OCI-LY1 (cell line): ENCODE measurements around the gene PCNX2.

Source experiments
- H2AFZ ChIP-seq: fragments of 200-600 bp; sonication (generic), shearing (Covaris generic); 2 replicates; pipeline ENCODE4 v1.6.0; 2014; ENCODE audit warnings: antibody characterized with exemption, mild to moderate bottlenecking, low read length
- H3F3A ChIP-seq: fragments of 200-600 bp; sonication (generic), shearing (Covaris generic); 2 replicates; pipeline ENCODE4 v1.6.0; 2014; ENCODE audit warnings: mild to moderate bottlenecking, antibody characterized with exemption, low read length, moderate library complexity; ENCODE audit not compliant: insufficient read depth
- H3K27ac ChIP-seq: fragments of 200-600 bp; sonication (generic); 2 replicates; pipeline ENCODE4 v1.5.1; 2014; ENCODE audit warnings: low read length, mixed run types, mild to moderate bottlenecking, low read depth; ENCODE audit not compliant: poor library complexity, severe bottlenecking
- H3K27me3 ChIP-seq: fragments of 200-600 bp; sonication (generic); 2 replicates; pipeline ENCODE4 v1.6.0; 2014; ENCODE audit warnings: antibody characterized with exemption, mild to moderate bottlenecking, low read length, moderate library complexity; ENCODE audit not compliant: insufficient read depth
- H3K36me3 ChIP-seq: fragments of 200-600 bp; sonication (generic); 2 replicates; pipeline ENCODE4 v1.6.1; 2014; ENCODE audit warnings: mild to moderate bottlenecking, antibody characterized with exemption, low read length, moderate library complexity, mixed read lengths; ENCODE audit not compliant: insufficient read depth
- H3K4me1 ChIP-seq: fragments of 200-600 bp; sonication (generic); 2 replicates; pipeline ENCODE4 v1.5.1; 2014; ENCODE audit warnings: mild to moderate bottlenecking, low read length, moderate library complexity; ENCODE audit not compliant: insufficient read depth, severe bottlenecking
- H3K4me2 ChIP-seq: fragments of 200-600 bp; sonication (generic), shearing (Covaris generic); 2 replicates; pipeline ENCODE4 v1.6.1; 2014; ENCODE audit warnings: low read length
- H3K4me3 ChIP-seq: fragments of 200-600 bp; sonication (generic); 2 replicates; pipeline ENCODE4 v1.5.1; 2014; ENCODE audit warnings: low read length, low read depth, mild to moderate bottlenecking, mixed read lengths; ENCODE audit not compliant: poor library complexity, severe bottlenecking
- H3K79me2 ChIP-seq: fragments of 200-600 bp; shearing (Covaris generic); 2 replicates; pipeline ENCODE4 v1.6.1; 2016; ENCODE audit warnings: mixed run types, low read length, mixed read lengths; ENCODE audit not compliant: insufficient read depth
- H3K9ac ChIP-seq: fragments of 200-600 bp; sonication (generic), shearing (Covaris generic); 2 replicates; pipeline ENCODE4 v1.6.1; 2014; ENCODE audit warnings: mild to moderate bottlenecking, low read length, mixed read lengths
- H3K9me2 ChIP-seq: fragments of 200-600 bp; sonication (generic), shearing (Covaris generic); 2 replicates; pipeline ENCODE4 v1.6.1; 2014; ENCODE audit warnings: low read depth, mild to moderate bottlenecking, low read length, mixed read lengths
- H3K9me3 ChIP-seq: fragments of 200-600 bp; shearing (Covaris generic); 2 replicates; pipeline ENCODE4 v1.6.1; 2014; ENCODE audit warnings: low read length, mixed read lengths
- H4K20me1 ChIP-seq: fragments of 200-600 bp; sonication (generic), shearing (Covaris generic); 2 replicates; pipeline ENCODE4 v1.6.0; 2016; ENCODE audit warnings: mild to moderate bottlenecking, low read length; ENCODE audit not compliant: insufficient read depth
- CTCF ChIP-seq: fragments of 200-600 bp; sonication (generic), shearing (Covaris generic); IDR thresholded peaks from 2 replicates; pipeline ENCODE4 v1.5.1; 2017; ENCODE audit warnings: mild to moderate bottlenecking, antibody characterized with exemption, low read length, moderate library complexity, mixed read lengths
- EZH2 ChIP-seq: fragments of 200-600 bp; sonication (generic), shearing (Covaris generic); IDR thresholded peaks from 2 replicates; pipeline ENCODE4 v1.8.0; 2017; ENCODE audit warnings: borderline replicate concordance, mixed run types, mild to moderate bottlenecking, antibody characterized with exemption, low read length, moderate library complexity, mixed read lengths

Gene PCNX2

GRCh38 chr1:233209481-233209880 is 86.0 kb downstream of the PCNX2 start:
- no peaks in the 10 kb centered on the region for H3K27me3 ChIP-seq
- no peaks in the 10 kb centered on the region for H4K20me1 ChIP-seq
- H3K4me1 ChIP-seq: no peaks in the 10 kb centered on the region
- no peak overlapping the region for H3K4me2 ChIP-seq
- H3K79me2 ChIP-seq: no peaks in the 10 kb centered on the region
- H3K27ac ChIP-seq: no peak overlapping the region
- no peaks in the 10 kb centered on the region for H3K36me3 ChIP-seq
- no peaks in the 10 kb centered on the region for H3K9me2 ChIP-seq
- H2AFZ ChIP-seq: no peak overlapping the region
- TF ChIP-seq CTCF (no peak), EZH2 (no peak)
- H3K9ac ChIP-seq: no peak overlapping the region
- H3F3A ChIP-seq: no peaks in the 10 kb centered on the region
- H3K9me3 ChIP-seq: no peaks in the 10 kb centered on the region
- no peak overlapping the region for H3K4me3 ChIP-seq

GRCh38 chr1:233208687-233209086 is 86.8 kb downstream of the PCNX2 start:
- H4K20me1 ChIP-seq: no peaks in the 10 kb centered on the region
- H3K36me3 ChIP-seq: no peaks in the 10 kb centered on the region
- no peaks in the 10 kb centered on the region for H3F3A ChIP-seq
- H3K9me3 ChIP-seq: no peaks in the 10 kb centered on the region
- H3K27me3 ChIP-seq: no peaks in the 10 kb centered on the region
- no peak overlapping the region for H3K4me2 ChIP-seq
- no peaks in the 10 kb centered on the region for H3K79me2 ChIP-seq
- H3K9me2 ChIP-seq: no peaks in the 10 kb centered on the region
- TF ChIP-seq EZH2: no peak
- no peak for TF ChIP-seq CTCF
- no peak overlapping the region for H3K4me3 ChIP-seq
- H3K4me1 ChIP-seq: no peaks in the 10 kb centered on the region
- H2AFZ ChIP-seq: no peak overlapping the region
- H3K9ac ChIP-seq: no peak overlapping the region
- no peak overlapping the region for H3K27ac ChIP-seq

GRCh38 chr1:233197940-233198339 is 97.6 kb downstream of the PCNX2 start:
- no peak overlapping the region for H2AFZ ChIP-seq
- 0 out of 2 replicates have a peak, but pooled peaks cover 3% of the 10 kb centered on the region for H3K9me3 ChIP-seq
- no peak overlapping the region for H3K9ac ChIP-seq
- H3K27me3 ChIP-seq: no peaks in the 10 kb centered on the region
- H3K36me3 ChIP-seq: no peaks in the 10 kb centered on the region
- no peaks in the 10 kb centered on the region for H4K20me1 ChIP-seq
- TF ChIP-seq EZH2 (no peak), CTCF (no peak)
- H3K4me2 ChIP-seq: no peak overlapping the region
- H3F3A ChIP-seq: peaks cover 3% of the 10 kb centered on the region; the same call in 1 of the 2 replicates
- H3K4me1 ChIP-seq: no peaks in the 10 kb centered on the region
- no peaks in the 10 kb centered on the region for H3K79me2 ChIP-seq
- H3K9me2 ChIP-seq: no peaks in the 10 kb centered on the region
- H3K4me3 ChIP-seq: no peak overlapping the region
- H3K27ac ChIP-seq: no peak overlapping the region
